Measurements from ENCODE around the gene ARID1B. TPM values are rescaled to one million over a fixed set of nuclear protein-coding genes. Genes with fewer than 3 reads are reported as not detected.
A peak's percentile ranks its signal among the peaks of the same experiment; 100 is the strongest.

Gene ARID1B
- total RNA-seq, 4 donors from 2014 or later = 87.1 to 194 (median 115) TPM

- no peak for DNase-seq
- H3K27ac ChIP-seq = no peak overlapping the region
- peaks cover 8 to 43% (median 12%) of the 10 kb centered on the region in 4 donors for H3K4me1 ChIP-seq
- intact Hi-C loops (cut with DNase I; ENCODE audit: low total_unique reads) (no loop called here), in situ Hi-C loops (cut with MboI; ENCODE audit: low pct_ligation_motif_present in 1 of 4, low pct_unique_long_range_greater_than_20kb in 1 of 4, low sequenced_read_pairs in 3 of 4) (no loop called here)
- H3K9me3 ChIP-seq = no peaks in the 10 kb centered on the region
- H3K36me3 ChIP-seq = no peaks in the 10 kb centered on the region
- no peaks in the 10 kb centered on the region for H3K27me3 ChIP-seq
- no peak overlapping the region for H3K4me3 ChIP-seq
- TF ChIP-seq POLR2AphosphoS5 (IDR thresholded peaks at IDR 0.05) (no peak), CTCF (IDR thresholded peaks at IDR 0.05) (no peak), EP300 (IDR thresholded peaks at IDR 0.05; ENCODE audit: low read depth) (no peak), POLR2A (IDR thresholded peaks at IDR 0.05) (no peak)
- 83 to 92% methylated on average over 6 to 11 of the region's 11 CpGs for WGBS, 2 donors (ENCODE audit: low coverage in 1 of 2)
These were observed 29.9 kb downstream of the ARID1B start for GRCh38 chr6:156807028-156807427.

DNA sequence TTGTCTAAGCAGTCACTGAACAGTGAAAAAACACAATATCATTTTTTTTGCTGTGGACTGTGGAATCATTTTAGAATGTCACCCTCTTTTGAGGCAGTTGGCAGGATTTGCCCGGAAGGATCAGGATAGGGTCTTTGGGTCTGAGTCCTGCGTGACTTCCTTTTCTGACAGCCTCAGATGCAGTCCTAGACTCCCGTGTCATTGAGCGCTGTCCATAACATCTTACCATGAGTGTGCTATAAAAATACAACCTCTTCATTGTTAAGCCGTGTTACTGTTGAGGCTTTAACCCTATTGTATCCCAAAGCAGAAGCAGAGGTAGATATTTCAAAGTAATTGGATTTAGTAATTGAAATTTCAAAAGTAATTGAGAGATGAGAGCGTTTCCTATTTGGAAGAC is 30.6 kb downstream of the ARID1B start:
- intact Hi-C loops (cut with DNase I; ENCODE audit: low total_unique reads) (no loop called here), in situ Hi-C loops (cut with MboI; ENCODE audit: low pct_ligation_motif_present in 1 of 4, low pct_unique_long_range_greater_than_20kb in 1 of 4, low sequenced_read_pairs in 3 of 4) (no loop called here)
- no peak overlapping the region for H3K27ac ChIP-seq
- H3K4me1 ChIP-seq = peaks cover 8 to 38% (median 12%) of the 10 kb centered on the region in 4 donors
- no peak for TF ChIP-seq POLR2A (IDR thresholded peaks at IDR 0.05)
- TF ChIP-seq CTCF (IDR thresholded peaks at IDR 0.05) = no peak
- no peak for TF ChIP-seq POLR2AphosphoS5 (IDR thresholded peaks at IDR 0.05)
- no peak for TF ChIP-seq EP300 (IDR thresholded peaks at IDR 0.05; ENCODE audit: low read depth)
- no peaks in the 10 kb centered on the region for H3K36me3 ChIP-seq
- H3K9me3 ChIP-seq = no peaks in the 10 kb centered on the region
- H3K27me3 ChIP-seq = no peaks in the 10 kb centered on the region
- 64 to 75% methylated on average over 5 to 6 of the region's 6 CpGs for WGBS, 2 donors (ENCODE audit: low coverage in 1 of 2)
- H3K4me3 ChIP-seq = no peak overlapping the region
- DNase-seq = no peak

DNA sequence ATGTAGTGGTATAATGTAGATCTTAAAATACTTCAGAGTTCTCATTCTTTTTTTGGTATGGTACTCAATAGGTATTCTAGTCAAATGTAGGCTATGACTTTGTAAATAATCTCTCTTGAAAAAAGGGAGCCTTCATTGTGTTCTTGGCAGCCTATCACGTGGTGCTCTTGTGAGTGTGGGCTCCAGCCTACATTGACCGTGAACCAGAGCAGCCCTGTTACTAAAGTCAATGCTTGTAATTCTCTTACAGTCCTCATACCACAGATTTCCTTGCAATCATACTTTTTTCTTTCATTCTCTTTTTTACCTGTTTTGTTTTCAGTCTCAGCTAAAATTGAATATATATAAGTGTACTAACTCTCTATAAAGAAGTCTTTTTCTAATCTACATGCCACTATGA is 31.1 kb downstream of the ARID1B start:
- no peak for DNase-seq
- 41 to 47% methylated on average over 2 of the region's 2 CpGs for WGBS, 2 donors (ENCODE audit: low coverage in 1 of 2)
- intact Hi-C loops (cut with DNase I; ENCODE audit: low total_unique reads) (no loop called here), in situ Hi-C loops (cut with MboI; ENCODE audit: low pct_ligation_motif_present in 1 of 4, low pct_unique_long_range_greater_than_20kb in 1 of 4, low sequenced_read_pairs in 3 of 4) (no loop called here)
- peaks cover 8 to 33% (median 12%) of the 10 kb centered on the region in 4 donors for H3K4me1 ChIP-seq
- TF ChIP-seq CTCF (IDR thresholded peaks at IDR 0.05) (no peak), POLR2A (IDR thresholded peaks at IDR 0.05) (no peak), POLR2AphosphoS5 (IDR thresholded peaks at IDR 0.05) (no peak), EP300 (IDR thresholded peaks at IDR 0.05; ENCODE audit: low read depth) (no peak)
- no peaks in the 10 kb centered on the region for H3K36me3 ChIP-seq
- no peak overlapping the region for H3K4me3 ChIP-seq
- H3K9me3 ChIP-seq = no peaks in the 10 kb centered on the region
- no peaks in the 10 kb centered on the region for H3K27me3 ChIP-seq
- H3K27ac ChIP-seq = no peak overlapping the region

GRCh38 chr6:156809034-156809433 is 31.9 kb downstream of the ARID1B start:
- WGBS, 2 donors (ENCODE audit: low coverage in 1 of 2) = 68 to 73% methylated on average over 4 of the region's 4 CpGs
- intact Hi-C loops (cut with DNase I; ENCODE audit: low total_unique reads) = no loop called here
- Histone ChIP-seq H3K27ac (peak overlapping the region in 1 of 4 donors; percentile 8), H3K4me1 (peaks cover 10 to 32% (median 13%) of the 10 kb centered on the region in 4 donors), H3K9me3 (no peaks in the 10 kb centered on the region), H3K27me3 (no peaks in the 10 kb centered on the region), H3K36me3 (no peaks in the 10 kb centered on the region), H3K4me3 (no peak overlapping the region)
- DNase-seq = no peak
- TF ChIP-seq EP300 (IDR thresholded peaks at IDR 0.05; ENCODE audit: low read depth) (no peak), CTCF (IDR thresholded peaks at IDR 0.05) (no peak), POLR2A (IDR thresholded peaks at IDR 0.05) (no peak), POLR2AphosphoS5 (IDR thresholded peaks at IDR 0.05) (peak in 1 of 3 donors; percentile 14)
- in situ Hi-C loops (cut with MboI; ENCODE audit: low pct_ligation_motif_present in 1 of 4, low pct_unique_long_range_greater_than_20kb in 1 of 4, low sequenced_read_pairs in 3 of 4) = no loop called here

All from transverse colon (tissue), 4 donors.